Measurements from ENCODE around the gene CAPN14. TPM values are rescaled to one million over a fixed set of nuclear protein-coding genes. Genes with fewer than 3 reads are reported as not detected.

CAPN14 gene
- total RNA-seq, 4 donors from 2014 or later, result under 0.01 to 0.29 (median 0.14) TPM; not detected in 1

DNA sequence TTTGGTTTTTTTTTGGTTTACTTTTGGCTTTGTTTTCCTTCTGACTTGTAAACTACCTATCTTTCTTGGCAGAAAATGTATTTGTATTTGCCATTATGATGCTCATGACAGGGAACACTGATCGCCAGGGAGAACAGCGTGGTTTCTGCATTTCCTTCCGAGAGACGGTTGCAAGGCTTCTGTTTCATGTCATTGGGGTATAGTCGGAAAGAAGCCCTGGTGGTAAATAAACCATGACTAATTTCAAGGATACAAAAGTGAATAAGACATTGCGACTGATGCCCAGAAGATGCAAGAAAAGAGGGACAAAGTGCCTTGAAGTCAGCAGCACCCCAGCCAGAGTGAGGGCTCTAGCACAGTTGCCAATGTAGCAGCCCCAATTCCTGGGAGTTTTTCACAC, 4.2 kb upstream of the CAPN14 start:
- intact Hi-C loops (cut with DNase I; ENCODE audit: low total_unique reads), result no loop called here
- no peaks in the 10 kb centered on the region for H3K4me1 ChIP-seq
- no peak overlapping the region for H3K4me3 ChIP-seq
- H3K36me3 ChIP-seq, result no peaks in the 10 kb centered on the region
- H3K27me3 ChIP-seq, result no peaks in the 10 kb centered on the region
- TF ChIP-seq, protein P1, sequence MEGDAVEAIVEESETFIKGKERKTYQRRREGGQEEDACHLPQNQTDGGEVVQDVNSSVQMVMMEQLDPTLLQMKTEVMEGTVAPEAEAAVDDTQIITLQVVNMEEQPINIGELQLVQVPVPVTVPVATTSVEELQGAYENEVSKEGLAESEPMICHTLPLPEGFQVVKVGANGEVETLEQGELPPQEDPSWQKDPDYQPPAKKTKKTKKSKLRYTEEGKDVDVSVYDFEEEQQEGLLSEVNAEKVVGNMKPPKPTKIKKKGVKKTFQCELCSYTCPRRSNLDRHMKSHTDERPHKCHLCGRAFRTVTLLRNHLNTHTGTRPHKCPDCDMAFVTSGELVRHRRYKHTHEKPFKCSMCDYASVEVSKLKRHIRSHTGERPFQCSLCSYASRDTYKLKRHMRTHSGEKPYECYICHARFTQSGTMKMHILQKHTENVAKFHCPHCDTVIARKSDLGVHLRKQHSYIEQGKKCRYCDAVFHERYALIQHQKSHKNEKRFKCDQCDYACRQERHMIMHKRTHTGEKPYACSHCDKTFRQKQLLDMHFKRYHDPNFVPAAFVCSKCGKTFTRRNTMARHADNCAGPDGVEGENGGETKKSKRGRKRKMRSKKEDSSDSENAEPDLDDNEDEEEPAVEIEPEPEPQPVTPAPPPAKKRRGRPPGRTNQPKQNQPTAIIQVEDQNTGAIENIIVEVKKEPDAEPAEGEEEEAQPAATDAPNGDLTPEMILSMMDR (IDR thresholded peaks at IDR 0.05), result no peak
- no peak for TF ChIP-seq POLR2A (IDR thresholded peaks at IDR 0.05)
- DNase-seq, result no peak
- no peaks in the 10 kb centered on the region for H3K9me3 ChIP-seq
- no peak overlapping the region for H3K27ac ChIP-seq

DNA sequence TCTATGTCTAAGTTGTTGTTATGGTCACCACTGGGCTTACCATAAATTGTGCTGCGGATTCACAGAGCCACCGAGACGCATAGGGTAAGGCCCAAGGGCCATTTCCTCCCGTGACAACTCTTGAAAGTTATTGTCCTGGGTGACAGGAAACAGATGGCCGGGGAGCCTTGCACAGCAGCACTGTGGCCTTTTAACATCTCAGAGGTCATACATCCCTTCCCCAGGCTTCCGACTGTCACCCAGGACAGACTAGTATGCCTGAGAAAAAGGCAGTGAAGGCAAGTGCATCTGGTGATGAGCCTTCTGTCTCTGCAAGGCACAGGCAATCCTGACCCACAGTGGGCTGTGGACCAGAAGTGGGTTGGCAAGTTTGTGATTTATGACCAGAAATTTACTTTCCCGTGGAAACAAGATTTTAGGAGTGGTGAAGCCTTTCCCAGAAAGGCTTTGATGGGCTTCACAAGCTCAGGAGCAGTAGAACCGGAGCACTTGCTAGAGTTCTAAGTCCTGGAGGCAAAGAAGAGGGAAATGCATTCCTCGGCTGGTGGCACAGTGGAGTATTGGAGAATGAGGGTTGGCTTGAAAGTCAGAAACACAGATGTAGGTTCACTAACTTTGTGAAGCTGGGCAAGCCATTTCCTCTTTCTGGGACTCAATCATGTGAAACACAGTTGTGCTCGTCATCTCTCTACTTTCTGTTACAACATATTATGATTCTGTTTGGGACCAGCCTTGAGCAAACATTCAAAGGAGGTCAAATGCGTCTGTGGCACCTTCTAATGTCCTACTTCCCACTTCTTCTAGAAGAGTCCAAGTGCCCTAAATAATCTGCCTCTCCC, 2.0 kb upstream of the CAPN14 start:
- H3K27ac ChIP-seq, result no peak overlapping the region
- intact Hi-C loops (cut with DNase I; ENCODE audit: low total_unique reads), result no loop called here
- H3K9me3 ChIP-seq, result no peaks in the 10 kb centered on the region

GRCh38 chr2:31216734-31217133, 581 bp downstream of the CAPN14 start:
- no peak overlapping the region for H3K27ac ChIP-seq
- no peak for DNase-seq
- no peak overlapping the region for H3K4me3 ChIP-seq
- no peak for TF ChIP-seq POLR2A (IDR thresholded peaks at IDR 0.05)
- TF ChIP-seq, protein P1 (IDR thresholded peaks at IDR 0.05), result no peak
- H3K36me3 ChIP-seq, result no peaks in the 10 kb centered on the region
- no peaks in the 10 kb centered on the region for H3K4me1 ChIP-seq
- H3K27me3 ChIP-seq, result no peaks in the 10 kb centered on the region
- intact Hi-C loops (cut with DNase I; ENCODE audit: low total_unique reads), result no loop called here
- no peaks in the 10 kb centered on the region for H3K9me3 ChIP-seq

More for the DNA sequence above, 2.0 kb upstream of the CAPN14 start:
- H3K36me3 ChIP-seq, result no peaks in the 10 kb centered on the region
- no peaks in the 10 kb centered on the region for H3K4me1 ChIP-seq
- H3K4me3 ChIP-seq, result no peak overlapping the region
- no peaks in the 10 kb centered on the region for H3K27me3 ChIP-seq
- no peak for DNase-seq
- TF ChIP-seq POLR2A (IDR thresholded peaks at IDR 0.05), result no peak
- TF ChIP-seq, protein P1 (IDR thresholded peaks at IDR 0.05), result no peak

DNA sequence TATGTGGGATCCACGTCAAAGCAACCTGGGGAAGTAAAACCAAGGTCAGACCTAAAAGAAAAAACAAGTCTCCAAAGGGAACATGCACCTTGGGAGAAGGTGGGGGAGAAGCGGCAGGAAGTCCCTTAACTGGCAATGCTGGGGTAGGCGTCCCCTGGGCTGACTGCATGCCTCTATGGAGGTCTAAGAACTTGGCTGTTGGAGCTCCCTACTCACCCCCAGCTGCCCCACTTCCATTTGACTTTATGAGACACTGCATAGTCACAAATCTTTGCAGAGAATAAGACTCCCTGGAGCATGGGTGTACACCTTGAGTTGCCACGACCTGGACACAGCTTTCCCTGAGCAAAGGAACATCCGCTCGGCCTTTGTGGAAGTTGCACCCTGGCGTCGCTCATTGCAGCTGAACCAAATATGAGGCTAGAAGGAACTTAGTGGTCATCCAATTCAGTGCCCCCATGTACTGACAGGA, 2.8 kb downstream of the CAPN14 start:
- no peak for TF ChIP-seq POLR2A (IDR thresholded peaks at IDR 0.05)
- TF ChIP-seq, protein P1 (IDR thresholded peaks at IDR 0.05), result no peak
- no peaks in the 10 kb centered on the region for H3K4me1 ChIP-seq
- no peak overlapping the region for H3K4me3 ChIP-seq
- DNase-seq, result no peak
- no peaks in the 10 kb centered on the region for H3K27me3 ChIP-seq
- no peaks in the 10 kb centered on the region for H3K9me3 ChIP-seq
- intact Hi-C loops (cut with DNase I; ENCODE audit: low total_unique reads), result no loop called here
- no peak overlapping the region for H3K27ac ChIP-seq
- no peaks in the 10 kb centered on the region for H3K36me3 ChIP-seq

- DNase-seq, result no peak
- H3K27me3 ChIP-seq, result no peaks in the 10 kb centered on the region
- intact Hi-C loops (cut with DNase I; ENCODE audit: low total_unique reads), result no loop called here
- H3K4me1 ChIP-seq, result no peaks in the 10 kb centered on the region
- H3K36me3 ChIP-seq, result no peaks in the 10 kb centered on the region
- TF ChIP-seq, protein P1 (IDR thresholded peaks at IDR 0.05), result no peak
- TF ChIP-seq POLR2A (IDR thresholded peaks at IDR 0.05), result no peak
- H3K9me3 ChIP-seq, result no peaks in the 10 kb centered on the region
- no peak overlapping the region for H3K4me3 ChIP-seq
- no peak overlapping the region for H3K27ac ChIP-seq
Observed at GRCh38 chr2:31213601-31214443, 3.5 kb downstream of the CAPN14 start.

All from uterus (tissue), 4 donors.